CD4-positive, alpha-beta memory T cell (primary cell): ENCODE results near the gene CUL2. TPM values are rescaled to one million over a fixed set of nuclear protein-coding genes. Genes with fewer than 3 reads are reported as not detected.
A peak's percentile ranks its signal among the peaks of the same experiment; 100 is the strongest.
"Not testable (repeated sequence)": the region's sequence is repeated elsewhere in the genome, so short reads cannot be mapped to it uniquely, and the experiment has no call there.

Experiments
- CTCF ChIA-PET: fragments of 350-600 bp; sonication (Branson Sonifier 250); formaldehyde crosslinking; loops from one replicate; lab custom pipeline; 2021; ENCODE audit warnings: inconsistent platforms; ENCODE audit not compliant: partially characterized antibody; lab: Charles Lee
- POLR2A ChIA-PET: fragments of 350-600 bp; sonication (Branson Sonifier 250); formaldehyde crosslinking; loops from one replicate; lab custom pipeline; 2021; ENCODE audit not compliant: partially characterized antibody; lab: Charles Lee
- DNase-seq, 5 donors: peaks; one replicate each; pipeline versions ENCODE4 v3.0.0 to v3.0.0-alpha.2; 2020 to 2022; ENCODE audit warnings: mixed read lengths in 1 of 5
- H3K27ac ChIP-seq: one replicate; pipeline ENCODE4 v1.7.0; 2013; ENCODE audit warnings: low read depth, low read length
- H3K27me3 ChIP-seq: 2 replicates; pipeline ENCODE4 v1.7.0; 2013; ENCODE audit warnings: mild to moderate bottlenecking, low read length, moderate library complexity; ENCODE audit not compliant: insufficient read depth
- H3K36me3 ChIP-seq: 2 replicates; pipeline ENCODE4 v1.7.0; 2013; ENCODE audit warnings: mild to moderate bottlenecking, low read length, moderate library complexity; ENCODE audit not compliant: insufficient read depth
- H3K4me1 ChIP-seq: 2 replicates; pipeline ENCODE4 v1.7.0; 2013; ENCODE audit warnings: mild to moderate bottlenecking, low read length, moderate library complexity; ENCODE audit not compliant: insufficient read depth
- H3K4me3 ChIP-seq, 2 donors: one replicate each; pipeline ENCODE4 v1.7.0; 2013; ENCODE audit warnings: low read length in 2 of 2, mild to moderate bottlenecking in 1 of 2
- H3K9me3 ChIP-seq, 2 donors: one replicate each; pipeline ENCODE4 v1.7.0; 2013; ENCODE audit warnings: low read length in 2 of 2, control low read depth in 1 of 2; ENCODE audit not compliant: control insufficient read depth in 1 of 2
- H3K27ac Mint-ChIP-seq, 7 donors: one replicate each; pipeline ENCODE4 v1.8.0; 2020 to 2021; ENCODE audit warnings: mixed read lengths in 7 of 7, mild to moderate bottlenecking in 6 of 7, inconsistent platforms in 3 of 7, moderate library complexity in 3 of 7
- H3K27me3 Mint-ChIP-seq, 2 donors: one replicate each; pipeline ENCODE4 v1.8.0; 2020 to 2021; ENCODE audit warnings: mixed read lengths in 2 of 2
- H3K36me3 Mint-ChIP-seq, 2 donors: one replicate each; pipeline ENCODE4 v1.8.0; 2020 to 2021; ENCODE audit warnings: mixed read lengths in 2 of 2, inconsistent platforms in 1 of 2, mild to moderate bottlenecking in 1 of 2
- H3K4me1 Mint-ChIP-seq, 4 donors: one replicate each; pipeline ENCODE4 v1.8.0; 2020 to 2021; ENCODE audit warnings: mixed read lengths in 4 of 4, mild to moderate bottlenecking in 1 of 4
- H3K4me3 Mint-ChIP-seq, 8 donors: one replicate each; pipeline ENCODE4 v1.8.0; 2020 to 2021; ENCODE audit warnings: mixed read lengths in 8 of 8, mild to moderate bottlenecking in 7 of 8, moderate library complexity in 6 of 8, inconsistent platforms in 3 of 8
- H3K9me3 Mint-ChIP-seq, 8 donors: one replicate each; pipeline ENCODE4 v1.8.0; 2020 to 2021; ENCODE audit warnings: mixed read lengths in 8 of 8, mild to moderate bottlenecking in 5 of 8, inconsistent platforms in 3 of 8, moderate library complexity in 1 of 8
- intact Hi-C: fragments of 100-400 bp; cut with micrococcal nuclease; formaldehyde crosslinking; loops from one replicate; pipeline ENCODE4 v1.15.1; 2023
- polyA plus RNA-seq, 2 donors: library from polyadenylated mRNA; unstranded; fragments of 300-500 nt; fragmentation: Illumina TruSeq; gene quantifications; one replicate each; pipeline ENCODE4 v1.2.3, GENCODE V29; 2021
- total RNA-seq, 2 experiments: library from RNA; stranded (reverse); gene quantifications; one replicate each; pipeline ENCODE4 v1.2.3, GENCODE V29; 2021

CUL2 gene
- total and polyA plus RNA-seq, 4 experiments from 2014 or later, result 22.8 to 37.8 (median 31.5) TPM

DNA sequence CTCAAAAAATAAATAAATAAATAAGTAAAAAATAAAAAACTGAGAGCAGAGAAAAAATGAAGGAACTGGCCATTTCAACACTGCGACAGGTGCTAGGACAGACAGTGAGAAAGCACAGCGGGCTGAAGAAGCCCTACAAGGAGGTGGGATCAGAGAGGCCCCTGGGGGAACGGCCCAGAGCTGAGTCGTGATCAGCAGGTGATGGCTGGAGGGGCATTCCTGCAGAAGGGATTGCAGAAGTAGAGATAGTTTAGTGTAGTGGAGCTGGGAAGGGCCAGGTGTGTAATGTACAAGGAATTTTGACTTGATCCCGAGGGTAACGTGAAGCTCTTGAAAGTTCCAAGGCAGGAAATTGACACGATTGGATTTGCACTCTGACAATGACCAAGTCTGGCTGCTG, 112.1 kb downstream of the CUL2 start:
- peaks cover 0 to 31% (median 16%) of the 10 kb centered on the region in 8 donors for H3K9me3 Mint-ChIP-seq
- no peaks in the 10 kb centered on the region for H3K4me1 ChIP-seq
- no peaks in the 10 kb centered on the region for H3K36me3 Mint-ChIP-seq
- H3K4me3 Mint-ChIP-seq, result no peak overlapping the region
- H3K27ac ChIP-seq, result no peak overlapping the region
- H3K27me3 ChIP-seq, result no peaks in the 10 kb centered on the region
- H3K27ac Mint-ChIP-seq, result peak overlapping the region in 1 of 7 donors; percentile 50
- intact Hi-C loops, result no loop called here
- H3K27me3 Mint-ChIP-seq, result peaks cover 2 to 8% of the 10 kb centered on the region in 2 donors
- H3K9me3 ChIP-seq, result no peaks in the 10 kb centered on the region
- no peak overlapping the region for H3K4me3 ChIP-seq
- no peaks in the 10 kb centered on the region for H3K36me3 ChIP-seq
- POLR2A ChIA-PET, result no interaction called here
- peaks cover 0 to 2% (median under 1%) of the 10 kb centered on the region in 4 donors for H3K4me1 Mint-ChIP-seq
- CTCF ChIA-PET, result interaction anchor here (0.6 kb wide), 1 partner anchor 44 kb away, joined by 3 read pairs; no protein-coding TSS in a partner anchor
- no peak for DNase-seq

DNA sequence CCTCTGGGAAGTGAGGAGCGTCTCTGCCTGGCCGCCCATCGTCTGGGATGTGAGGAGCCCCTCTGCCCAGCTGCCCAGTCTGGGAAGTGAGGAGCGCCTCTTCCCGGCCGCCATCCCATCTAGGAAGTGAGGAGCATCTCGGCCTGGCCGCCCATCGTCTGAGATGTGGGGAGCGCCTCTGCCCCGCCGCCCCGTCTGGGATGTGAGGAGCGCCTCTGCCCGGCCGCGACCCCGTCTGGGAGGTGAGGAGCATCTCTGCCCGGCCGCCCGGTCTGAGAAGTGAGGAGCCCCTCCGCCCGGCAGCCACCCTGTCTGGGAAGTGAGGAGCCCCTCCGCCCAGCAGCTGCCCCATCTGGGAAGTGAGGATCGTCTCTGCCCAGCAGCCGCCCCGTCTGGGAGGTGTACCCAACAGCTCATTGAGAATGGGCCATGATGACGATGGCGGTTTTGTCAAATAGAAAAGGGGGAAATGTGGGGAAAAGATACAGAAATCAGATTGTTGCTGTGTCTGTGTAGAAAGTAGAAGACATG, 113.7 kb downstream of the CUL2 start:
- H3K27ac ChIP-seq, H3K36me3 ChIP-seq, H3K4me3 ChIP-seq, CTCF ChIA-PET, H3K36me3 Mint-ChIP-seq, H3K9me3 ChIP-seq, intact Hi-C loops, H3K27me3 Mint-ChIP-seq, H3K4me3 Mint-ChIP-seq, DNase-seq, H3K27me3 ChIP-seq, H3K4me1 Mint-ChIP-seq, H3K4me1 ChIP-seq, H3K27ac Mint-ChIP-seq, POLR2A ChIA-PET: not testable (repeated sequence)
- peaks cover 0 to 36% (median 15%) of the 10 kb centered on the region in 8 donors for H3K9me3 Mint-ChIP-seq

GRCh38 chr10:34974364-34975065, 115.6 kb downstream of the CUL2 start:
- POLR2A ChIA-PET, CTCF ChIA-PET, H3K4me3 Mint-ChIP-seq, H3K4me1 Mint-ChIP-seq, H3K4me1 ChIP-seq, DNase-seq, H3K36me3 ChIP-seq, H3K27me3 ChIP-seq, H3K4me3 ChIP-seq, H3K36me3 Mint-ChIP-seq, intact Hi-C loops, H3K27ac Mint-ChIP-seq, H3K9me3 ChIP-seq, H3K27me3 Mint-ChIP-seq, H3K27ac ChIP-seq: not testable (repeated sequence)
- peaks cover 0 to 35% (median 15%) of the 10 kb centered on the region in 8 donors for H3K9me3 Mint-ChIP-seq

GRCh38 chr10:34973757-34974156, 116.4 kb downstream of the CUL2 start:
- intact Hi-C loops, H3K9me3 ChIP-seq, POLR2A ChIA-PET, H3K36me3 Mint-ChIP-seq, H3K4me3 ChIP-seq, H3K4me1 ChIP-seq, H3K27ac ChIP-seq, H3K4me3 Mint-ChIP-seq, H3K27me3 Mint-ChIP-seq, CTCF ChIA-PET, H3K27ac Mint-ChIP-seq, H3K27me3 ChIP-seq, H3K4me1 Mint-ChIP-seq, H3K36me3 ChIP-seq, DNase-seq: not testable (repeated sequence)
- H3K9me3 Mint-ChIP-seq, result peaks cover 0 to 35% (median 15%) of the 10 kb centered on the region in 8 donors

DNA sequence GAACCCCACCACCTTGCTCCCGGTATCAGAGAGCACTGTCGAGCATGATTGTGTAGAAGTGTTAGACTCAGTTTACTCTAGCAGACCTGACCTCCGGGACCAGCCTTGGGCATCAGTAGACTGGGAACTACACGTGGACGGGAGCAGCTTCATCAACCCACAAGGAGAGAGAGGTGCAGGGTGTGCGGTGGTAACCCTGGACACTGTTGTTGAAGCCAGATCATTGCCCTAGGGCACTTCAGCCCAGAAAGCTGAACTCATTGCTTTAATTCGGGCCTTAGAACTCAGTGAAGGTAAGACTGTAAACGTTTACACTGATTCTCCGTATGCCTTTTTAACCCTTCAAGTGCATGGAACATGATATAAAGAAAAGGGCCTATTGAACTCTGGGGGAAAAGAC, 117.0 kb downstream of the CUL2 start:
- DNase-seq, H3K9me3 ChIP-seq, CTCF ChIA-PET, H3K36me3 ChIP-seq, H3K4me3 Mint-ChIP-seq, POLR2A ChIA-PET, H3K4me1 ChIP-seq, H3K4me3 ChIP-seq, H3K27me3 Mint-ChIP-seq, H3K27me3 ChIP-seq, H3K27ac Mint-ChIP-seq, H3K36me3 Mint-ChIP-seq, intact Hi-C loops, H3K4me1 Mint-ChIP-seq, H3K27ac ChIP-seq: not testable (repeated sequence)
- H3K9me3 Mint-ChIP-seq, result peaks cover 0 to 35% (median 12%) of the 10 kb centered on the region in 8 donors

- DNase-seq, H3K4me1 Mint-ChIP-seq, intact Hi-C loops, H3K27me3 ChIP-seq, H3K4me3 Mint-ChIP-seq, H3K36me3 Mint-ChIP-seq, POLR2A ChIA-PET, CTCF ChIA-PET, H3K9me3 ChIP-seq, H3K4me3 ChIP-seq, H3K27me3 Mint-ChIP-seq, H3K36me3 ChIP-seq, H3K27ac ChIP-seq, H3K4me1 ChIP-seq, H3K27ac Mint-ChIP-seq: not testable (repeated sequence)
- peaks cover 0 to 35% (median 12%) of the 10 kb centered on the region in 8 donors for H3K9me3 Mint-ChIP-seq
These were observed 117.5 kb downstream of the CUL2 start for GRCh38 chr10:34972591-34972990.

DNA sequence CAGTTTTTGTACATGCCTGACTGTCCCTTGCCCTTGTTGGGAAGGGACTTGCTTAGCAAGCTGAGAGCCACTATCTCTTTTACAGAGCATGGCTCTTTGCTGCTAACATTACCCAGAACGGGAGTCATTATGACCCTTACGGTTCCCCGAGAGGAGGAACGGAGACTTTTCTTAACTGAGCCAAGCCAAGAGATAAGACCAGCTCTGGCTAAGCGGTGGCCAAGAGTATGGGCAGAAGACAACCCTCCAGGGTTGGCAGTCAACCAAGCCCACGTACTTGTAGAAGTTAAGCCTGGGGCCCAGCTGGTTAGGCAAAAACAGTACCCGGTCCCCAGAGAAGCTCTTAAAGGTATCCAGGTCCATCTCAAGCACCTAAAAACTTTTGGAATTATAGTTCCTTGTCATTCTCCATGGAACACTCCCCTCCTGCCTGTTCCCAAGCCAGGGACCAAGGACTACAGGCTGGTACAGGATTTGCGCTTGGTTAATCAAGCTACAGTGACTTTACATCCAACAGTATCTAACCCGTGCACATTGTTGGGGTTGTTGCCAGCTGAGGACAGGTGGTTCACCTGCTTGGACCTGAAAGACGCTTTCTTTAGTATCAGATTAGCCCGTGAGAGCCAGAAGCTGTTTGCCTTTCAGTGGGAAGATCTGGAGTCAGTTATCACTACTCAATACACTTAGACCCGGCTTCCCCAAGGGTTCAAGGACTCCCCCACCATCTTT, 118.4 kb downstream of the CUL2 start:
- H3K36me3 ChIP-seq, H3K27ac Mint-ChIP-seq, H3K4me1 ChIP-seq, H3K27ac ChIP-seq, H3K27me3 Mint-ChIP-seq, H3K4me3 ChIP-seq, H3K9me3 ChIP-seq, intact Hi-C loops, H3K36me3 Mint-ChIP-seq, H3K27me3 ChIP-seq, H3K4me1 Mint-ChIP-seq, CTCF ChIA-PET, DNase-seq, H3K4me3 Mint-ChIP-seq, POLR2A ChIA-PET: not testable (repeated sequence)
- peaks cover 0 to 27% (median 10%) of the 10 kb centered on the region in 8 donors for H3K9me3 Mint-ChIP-seq
